ENCODE measurements around the gene BORCS8. TPM values are rescaled to one million over a fixed set of nuclear protein-coding genes. Genes with fewer than 3 reads are reported as not detected.

The BORCS8 gene
- total and polyA plus RNA-seq, 2 donors, result 12.5 to 23.8 TPM

DNA sequence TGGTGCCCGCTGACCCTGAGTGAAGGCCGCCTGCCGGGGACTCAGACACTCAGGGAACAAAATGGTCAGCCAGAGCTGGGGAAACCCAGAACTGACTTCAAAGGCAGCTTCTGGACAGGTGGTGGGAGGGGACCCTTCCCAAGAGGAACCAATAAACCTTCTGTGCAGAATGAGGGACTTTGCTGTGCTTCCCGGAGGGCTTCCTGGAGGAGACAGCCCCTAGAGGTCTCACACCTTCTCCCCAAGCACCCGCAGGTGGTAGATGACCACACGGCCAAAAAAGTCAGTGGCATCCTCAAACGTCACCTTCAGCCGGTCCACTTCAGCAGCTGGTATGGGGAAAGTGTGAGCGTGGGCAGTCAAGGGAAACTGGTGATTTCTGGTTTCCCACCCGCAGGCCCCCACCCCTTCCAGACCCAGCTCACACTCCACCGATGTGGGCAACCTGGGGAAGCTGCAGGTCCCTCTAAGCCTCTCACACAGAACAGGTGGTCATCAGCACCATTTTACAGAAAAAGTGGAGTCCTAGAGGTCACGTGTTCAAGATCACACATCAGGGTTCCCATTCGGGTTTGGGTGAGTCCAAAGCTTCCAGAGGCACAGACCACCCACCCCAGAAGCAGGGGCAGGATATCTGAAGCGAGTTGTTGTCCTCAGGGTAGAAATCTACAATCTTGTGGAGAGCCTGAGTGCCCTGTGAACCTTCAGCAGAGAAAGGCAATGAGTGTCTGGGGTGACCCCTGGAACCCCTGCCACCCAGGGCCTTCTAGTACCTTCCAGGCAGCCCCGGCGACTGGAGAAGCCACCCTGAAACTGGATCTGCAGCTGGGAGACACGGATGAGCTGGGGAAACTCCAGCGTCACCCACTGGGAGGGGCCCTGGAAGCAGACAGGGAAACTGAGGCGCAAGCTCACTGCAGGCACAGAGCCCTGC is 10.0 kb upstream of the BORCS8 start:
- Histone ChIP-seq H3K36me3 (ENCODE audit: control insufficient read depth in 2 of 2, insufficient read depth in 2 of 2, low read length in 1 of 2) (peaks cover 25 to 33% of the 10 kb centered on the region in 2 donors), H3K27me3 (ENCODE audit: control insufficient read depth in 2 of 2, insufficient read depth in 1 of 2, low read length in 1 of 2) (peaks cover 0 to 17% of the 10 kb centered on the region in 2 donors), H3K9me3 (ENCODE audit: control insufficient read depth in 2 of 2, insufficient read depth in 1 of 2, low read length in 1 of 2) (no peaks in the 10 kb centered on the region), H3K27ac (ENCODE audit: low read depth in 1 of 2, low read length in 1 of 2) (no peak overlapping the region), H3K4me3 (ENCODE audit: low read length in 2 of 2) (peak overlapping the region in 1 of 2 donors; percentile 64), H3K4me1 (ENCODE audit: control insufficient read depth in 2 of 2, insufficient read depth in 2 of 2, low read length in 2 of 2) (peaks cover 9 to 14% of the 10 kb centered on the region in 2 donors)
- 89% methylated on average over 19 of the region's 19 CpGs for WGBS
- DNase-seq (ENCODE audit: low read depth in 6 of 9, low spot score in 9 of 9), result no peak

GRCh38 chr19:19193926-19194325 is 2.0 kb upstream of the BORCS8 start:
- no peaks in the 10 kb centered on the region for H3K27me3 ChIP-seq (ENCODE audit: control insufficient read depth in 2 of 2, insufficient read depth in 1 of 2, low read length in 1 of 2)
- H3K27ac ChIP-seq (ENCODE audit: low read depth in 1 of 2, low read length in 1 of 2), result no peak overlapping the region
- WGBS, result 95% methylated on average over 5 of the region's 5 CpGs
- peaks cover 18 to 23% of the 10 kb centered on the region in 2 donors for H3K4me1 ChIP-seq (ENCODE audit: control insufficient read depth in 2 of 2, insufficient read depth in 2 of 2, low read length in 2 of 2)
- H3K9me3 ChIP-seq (ENCODE audit: control insufficient read depth in 2 of 2, insufficient read depth in 1 of 2, low read length in 1 of 2), result peaks cover 0 to 2% of the 10 kb centered on the region in 2 donors
- no peak for DNase-seq (ENCODE audit: low read depth in 6 of 9, low spot score in 9 of 9)
- H3K4me3 ChIP-seq (ENCODE audit: low read length in 2 of 2), result no peak overlapping the region
- peaks cover 23 to 25% of the 10 kb centered on the region in 2 donors for H3K36me3 ChIP-seq (ENCODE audit: control insufficient read depth in 2 of 2, insufficient read depth in 2 of 2, low read length in 1 of 2)

- peaks cover 17 to 18% of the 10 kb centered on the region in 2 donors for H3K36me3 ChIP-seq (ENCODE audit: control insufficient read depth in 2 of 2, insufficient read depth in 2 of 2, low read length in 1 of 2)
- peak overlapping the region; percentile 72 to 92 for H3K4me3 ChIP-seq (ENCODE audit: low read length in 2 of 2)
- WGBS, result under 1% methylated on average over 22 of the region's 22 CpGs
- H3K4me1 ChIP-seq (ENCODE audit: control insufficient read depth in 2 of 2, insufficient read depth in 2 of 2, low read length in 2 of 2), result peaks cover 18 to 23% of the 10 kb centered on the region in 2 donors
- peak overlapping the region; percentile 67 to 71 for H3K27ac ChIP-seq (ENCODE audit: low read depth in 1 of 2, low read length in 1 of 2)
- H3K9me3 ChIP-seq (ENCODE audit: control insufficient read depth in 2 of 2, insufficient read depth in 1 of 2, low read length in 1 of 2), result peaks cover 0 to 2% of the 10 kb centered on the region in 2 donors
- H3K27me3 ChIP-seq (ENCODE audit: control insufficient read depth in 2 of 2, insufficient read depth in 1 of 2, low read length in 1 of 2), result no peaks in the 10 kb centered on the region
- no peak for DNase-seq (ENCODE audit: low read depth in 6 of 9, low spot score in 9 of 9)
These were observed 1.0 kb upstream of the BORCS8 start for GRCh38 chr19:19192910-19193423.

DNA sequence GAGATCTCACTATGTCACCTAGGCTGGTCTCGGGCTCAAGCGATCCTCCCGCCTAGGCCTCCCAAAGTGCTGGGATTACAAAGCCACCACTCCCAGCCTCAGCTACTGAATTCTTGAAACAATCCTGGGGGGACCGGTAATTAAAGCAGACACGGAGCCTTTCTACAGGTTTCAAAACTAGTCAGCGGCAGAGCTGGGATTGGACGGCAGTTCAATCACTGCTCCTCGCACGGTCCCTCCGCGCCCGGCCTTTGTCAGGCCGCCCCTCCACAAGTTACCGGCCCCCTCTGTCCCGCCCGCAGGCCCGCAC is 229 bp downstream of the BORCS8 start:
- peak in 1 of 9 donors; percentile 29 for DNase-seq (ENCODE audit: low read depth in 6 of 9, low spot score in 9 of 9)
- peak overlapping the region; percentile 100 for H3K27ac ChIP-seq (ENCODE audit: low read depth in 1 of 2, low read length in 1 of 2)
- under 1% methylated on average over 17 of the region's 17 CpGs for WGBS
- no peaks in the 10 kb centered on the region for H3K27me3 ChIP-seq (ENCODE audit: control insufficient read depth in 2 of 2, insufficient read depth in 1 of 2, low read length in 1 of 2)
- peaks cover 9 to 11% of the 10 kb centered on the region in 2 donors for H3K36me3 ChIP-seq (ENCODE audit: control insufficient read depth in 2 of 2, insufficient read depth in 2 of 2, low read length in 1 of 2)
- peaks cover 18 to 23% of the 10 kb centered on the region in 2 donors for H3K4me1 ChIP-seq (ENCODE audit: control insufficient read depth in 2 of 2, insufficient read depth in 2 of 2, low read length in 2 of 2)
- peak overlapping the region; percentile 92 to 98 for H3K4me3 ChIP-seq (ENCODE audit: low read length in 2 of 2)
- H3K9me3 ChIP-seq (ENCODE audit: control insufficient read depth in 2 of 2, insufficient read depth in 1 of 2, low read length in 1 of 2), result peaks cover 1 to 2% of the 10 kb centered on the region in 2 donors

DNA sequence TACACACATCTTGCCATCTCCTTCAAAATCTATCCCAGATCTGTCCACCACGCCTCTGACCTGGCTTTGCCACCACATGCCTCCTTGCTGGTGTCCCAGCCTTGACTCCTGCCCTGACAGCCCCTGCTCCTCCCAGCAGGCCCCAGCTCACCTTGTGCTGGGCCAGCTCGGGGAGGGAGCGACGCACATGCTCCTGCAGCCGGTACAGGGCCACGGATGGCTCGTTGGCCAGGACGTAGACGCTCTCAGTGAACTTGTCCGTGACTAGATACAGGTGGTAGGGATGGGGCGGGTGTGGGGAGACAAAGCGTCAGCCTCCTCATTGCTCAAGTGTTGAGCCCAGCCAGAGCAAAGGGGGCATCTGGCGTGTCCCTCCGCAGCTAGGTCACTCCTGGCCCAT is 5.2 kb downstream of the BORCS8 start:
- WGBS, result 97% methylated on average over 14 of the region's 14 CpGs
- Histone ChIP-seq H3K9me3 (ENCODE audit: control insufficient read depth in 2 of 2, insufficient read depth in 1 of 2, low read length in 1 of 2) (peaks cover 0 to 3% of the 10 kb centered on the region in 2 donors), H3K4me1 (ENCODE audit: control insufficient read depth in 2 of 2, insufficient read depth in 2 of 2, low read length in 2 of 2) (peaks cover 10 to 13% of the 10 kb centered on the region in 2 donors), H3K27ac (ENCODE audit: low read depth in 1 of 2, low read length in 1 of 2) (no peak overlapping the region), H3K27me3 (ENCODE audit: control insufficient read depth in 2 of 2, insufficient read depth in 1 of 2, low read length in 1 of 2) (no peaks in the 10 kb centered on the region), H3K4me3 (ENCODE audit: low read length in 2 of 2) (no peak overlapping the region), H3K36me3 (ENCODE audit: control insufficient read depth in 2 of 2, insufficient read depth in 2 of 2, low read length in 1 of 2) (peaks cover 20 to 22% of the 10 kb centered on the region in 2 donors)
- DNase-seq (ENCODE audit: low read depth in 6 of 9, low spot score in 9 of 9), result no peak

- 87% methylated on average over 9 of the region's 9 CpGs for WGBS
- H3K4me1 ChIP-seq (ENCODE audit: control insufficient read depth in 2 of 2, insufficient read depth in 2 of 2, low read length in 2 of 2), result peaks cover 6 to 9% of the 10 kb centered on the region in 2 donors
- no peak overlapping the region for H3K4me3 ChIP-seq (ENCODE audit: low read length in 2 of 2)
- H3K27me3 ChIP-seq (ENCODE audit: control insufficient read depth in 2 of 2, insufficient read depth in 1 of 2, low read length in 1 of 2), result no peaks in the 10 kb centered on the region
- peaks cover 0 to 3% of the 10 kb centered on the region in 2 donors for H3K9me3 ChIP-seq (ENCODE audit: control insufficient read depth in 2 of 2, insufficient read depth in 1 of 2, low read length in 1 of 2)
- H3K36me3 ChIP-seq (ENCODE audit: control insufficient read depth in 2 of 2, insufficient read depth in 2 of 2, low read length in 1 of 2), result peaks cover 20 to 27% of the 10 kb centered on the region in 2 donors
- peak in 6 of 9 donors; percentile 6 to 62 (median 36) for DNase-seq (ENCODE audit: low read depth in 6 of 9, low spot score in 9 of 9)
- H3K27ac ChIP-seq (ENCODE audit: low read depth in 1 of 2, low read length in 1 of 2), result no peak overlapping the region
These were observed 5.9 kb downstream of the BORCS8 start for GRCh38 chr19:19185853-19186740.

DNA sequence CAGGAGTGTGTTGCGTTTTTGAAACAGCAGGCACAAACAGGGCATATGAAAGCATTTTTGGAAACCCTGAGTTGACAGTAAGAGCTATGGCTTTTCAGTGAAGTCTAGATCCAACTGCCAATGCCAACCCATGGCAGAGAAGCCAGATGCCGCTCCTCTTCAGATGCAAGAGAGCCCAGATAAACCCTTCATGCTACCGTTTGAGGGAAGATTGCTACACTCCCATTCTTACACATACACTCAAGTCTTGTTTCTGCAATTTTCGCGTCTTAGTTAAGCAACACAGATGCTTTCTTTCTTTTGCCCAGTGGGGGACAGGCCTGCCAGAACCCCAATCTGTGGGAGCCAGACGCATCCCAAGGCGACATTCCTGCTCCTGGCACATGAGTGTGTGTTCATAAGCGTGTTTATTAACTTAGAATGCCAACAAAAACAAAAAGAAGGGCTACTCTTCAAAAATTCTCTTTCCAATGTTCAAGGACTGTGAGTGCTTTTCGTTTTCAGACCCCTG is 10.4 kb downstream of the BORCS8 start:
- peaks cover 0 to 15% of the 10 kb centered on the region in 2 donors for H3K9me3 ChIP-seq (ENCODE audit: control insufficient read depth in 2 of 2, insufficient read depth in 1 of 2, low read length in 1 of 2)
- H3K27ac ChIP-seq (ENCODE audit: low read depth in 1 of 2, low read length in 1 of 2), result no peak overlapping the region
- H3K27me3 ChIP-seq (ENCODE audit: control insufficient read depth in 2 of 2, insufficient read depth in 1 of 2, low read length in 1 of 2), result no peaks in the 10 kb centered on the region
- peaks cover 34 to 48% of the 10 kb centered on the region in 2 donors for H3K36me3 ChIP-seq (ENCODE audit: control insufficient read depth in 2 of 2, insufficient read depth in 2 of 2, low read length in 1 of 2)
- no peak for DNase-seq (ENCODE audit: low read depth in 6 of 9, low spot score in 9 of 9)
- WGBS, result 97% methylated on average over 9 of the region's 9 CpGs
- H3K4me3 ChIP-seq (ENCODE audit: low read length in 2 of 2), result no peak overlapping the region
- no peaks in the 10 kb centered on the region for H3K4me1 ChIP-seq (ENCODE audit: control insufficient read depth in 2 of 2, insufficient read depth in 2 of 2, low read length in 2 of 2)

DNA sequence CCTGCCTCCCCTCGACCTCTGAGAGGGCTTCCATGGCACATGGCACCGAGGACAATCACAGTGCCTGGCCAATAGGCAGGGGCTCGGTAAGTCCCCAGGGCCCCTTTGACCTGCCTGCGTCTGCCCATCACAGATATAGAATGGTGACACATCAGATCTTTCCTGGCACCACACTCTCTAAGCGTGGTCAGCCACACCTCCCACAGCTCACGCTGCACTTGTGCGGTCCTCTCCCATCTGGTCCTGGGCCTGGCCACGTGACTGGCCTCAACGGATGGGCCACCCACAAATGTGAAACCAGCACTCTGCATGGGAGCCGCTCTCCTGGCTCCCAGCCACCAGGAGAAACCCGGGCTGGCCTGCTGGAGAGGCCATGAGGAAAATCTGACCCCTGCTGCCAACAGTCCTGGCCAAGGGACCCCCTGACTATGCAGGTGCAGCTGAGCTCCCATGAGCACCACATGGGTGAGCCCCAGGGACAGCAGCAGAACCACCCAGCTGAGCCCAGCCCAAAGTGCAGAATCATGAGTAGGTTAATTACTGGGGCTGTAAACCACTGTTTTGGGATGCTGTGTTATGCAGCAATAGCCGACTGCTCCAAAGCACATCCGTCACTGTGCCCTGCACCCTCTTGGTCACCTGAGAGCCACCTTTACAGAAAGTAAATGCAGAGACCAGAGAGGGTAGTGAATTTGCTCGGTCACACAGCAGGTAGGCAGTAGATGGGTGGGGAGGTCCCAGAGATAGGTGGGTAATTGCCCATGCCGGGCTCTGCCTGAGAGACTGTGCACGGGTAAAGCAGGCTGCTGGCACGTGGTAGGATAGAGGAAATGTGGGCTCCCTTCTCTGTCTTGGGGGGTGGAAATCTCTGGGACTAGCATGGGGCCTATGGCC is 12.2 kb downstream of the BORCS8 start:
- Histone ChIP-seq H3K27me3 (ENCODE audit: control insufficient read depth in 2 of 2, insufficient read depth in 1 of 2, low read length in 1 of 2) (no peaks in the 10 kb centered on the region), H3K9me3 (ENCODE audit: control insufficient read depth in 2 of 2, insufficient read depth in 1 of 2, low read length in 1 of 2) (peaks cover 0 to 15% of the 10 kb centered on the region in 2 donors), H3K4me1 (ENCODE audit: control insufficient read depth in 2 of 2, insufficient read depth in 2 of 2, low read length in 2 of 2) (peaks cover 0 to 2% of the 10 kb centered on the region in 2 donors), H3K36me3 (ENCODE audit: control insufficient read depth in 2 of 2, insufficient read depth in 2 of 2, low read length in 1 of 2) (peaks cover 29 to 46% of the 10 kb centered on the region in 2 donors), H3K27ac (ENCODE audit: low read depth in 1 of 2, low read length in 1 of 2) (no peak overlapping the region), H3K4me3 (ENCODE audit: low read length in 2 of 2) (no peak overlapping the region)
- WGBS, result 95% methylated on average over 17 of the region's 17 CpGs
- no peak for DNase-seq (ENCODE audit: low read depth in 6 of 9, low spot score in 9 of 9)
